OCI-LY1 (cell line): ENCODE results near the gene RAB1A.

Source experiments
- H2AFZ ChIP-seq: fragments of 200-600 bp; sonication (generic), shearing (Covaris generic); 2 replicates; pipeline ENCODE4 v1.6.0; 2014; ENCODE audit warnings: antibody characterized with exemption, mild to moderate bottlenecking, low read length
- H3F3A ChIP-seq: fragments of 200-600 bp; sonication (generic), shearing (Covaris generic); 2 replicates; pipeline ENCODE4 v1.6.0; 2014; ENCODE audit warnings: mild to moderate bottlenecking, antibody characterized with exemption, low read length, moderate library complexity; ENCODE audit not compliant: insufficient read depth
- H3K27ac ChIP-seq: fragments of 200-600 bp; sonication (generic); 2 replicates; pipeline ENCODE4 v1.5.1; 2014; ENCODE audit warnings: low read length, mixed run types, mild to moderate bottlenecking, low read depth; ENCODE audit not compliant: poor library complexity, severe bottlenecking
- H3K27me3 ChIP-seq: fragments of 200-600 bp; sonication (generic); 2 replicates; pipeline ENCODE4 v1.6.0; 2014; ENCODE audit warnings: antibody characterized with exemption, mild to moderate bottlenecking, low read length, moderate library complexity; ENCODE audit not compliant: insufficient read depth
- H3K36me3 ChIP-seq: fragments of 200-600 bp; sonication (generic); 2 replicates; pipeline ENCODE4 v1.6.1; 2014; ENCODE audit warnings: mild to moderate bottlenecking, antibody characterized with exemption, low read length, moderate library complexity, mixed read lengths; ENCODE audit not compliant: insufficient read depth
- H3K4me1 ChIP-seq: fragments of 200-600 bp; sonication (generic); 2 replicates; pipeline ENCODE4 v1.5.1; 2014; ENCODE audit warnings: mild to moderate bottlenecking, low read length, moderate library complexity; ENCODE audit not compliant: insufficient read depth, severe bottlenecking
- H3K4me2 ChIP-seq: fragments of 200-600 bp; sonication (generic), shearing (Covaris generic); 2 replicates; pipeline ENCODE4 v1.6.1; 2014; ENCODE audit warnings: low read length
- H3K4me3 ChIP-seq: fragments of 200-600 bp; sonication (generic); 2 replicates; pipeline ENCODE4 v1.5.1; 2014; ENCODE audit warnings: low read length, low read depth, mild to moderate bottlenecking, mixed read lengths; ENCODE audit not compliant: poor library complexity, severe bottlenecking
- H3K79me2 ChIP-seq: fragments of 200-600 bp; shearing (Covaris generic); 2 replicates; pipeline ENCODE4 v1.6.1; 2016; ENCODE audit warnings: mixed run types, low read length, mixed read lengths; ENCODE audit not compliant: insufficient read depth
- H3K9ac ChIP-seq: fragments of 200-600 bp; sonication (generic), shearing (Covaris generic); 2 replicates; pipeline ENCODE4 v1.6.1; 2014; ENCODE audit warnings: mild to moderate bottlenecking, low read length, mixed read lengths
- H3K9me2 ChIP-seq: fragments of 200-600 bp; sonication (generic), shearing (Covaris generic); 2 replicates; pipeline ENCODE4 v1.6.1; 2014; ENCODE audit warnings: low read depth, mild to moderate bottlenecking, low read length, mixed read lengths
- H3K9me3 ChIP-seq: fragments of 200-600 bp; shearing (Covaris generic); 2 replicates; pipeline ENCODE4 v1.6.1; 2014; ENCODE audit warnings: low read length, mixed read lengths
- H4K20me1 ChIP-seq: fragments of 200-600 bp; sonication (generic), shearing (Covaris generic); 2 replicates; pipeline ENCODE4 v1.6.0; 2016; ENCODE audit warnings: mild to moderate bottlenecking, low read length; ENCODE audit not compliant: insufficient read depth
- EZH2 ChIP-seq: fragments of 200-600 bp; sonication (generic), shearing (Covaris generic); IDR thresholded peaks from 2 replicates; pipeline ENCODE4 v1.8.0; 2017; ENCODE audit warnings: borderline replicate concordance, mixed run types, mild to moderate bottlenecking, antibody characterized with exemption, low read length, moderate library complexity, mixed read lengths
- TF ChIP-seq, protein P1 (sequence below): fragments of 200-600 bp; sonication (generic), shearing (Covaris generic); IDR thresholded peaks from 2 replicates; pipeline ENCODE4 v1.5.1; 2017; ENCODE audit warnings: mild to moderate bottlenecking, antibody characterized with exemption, low read length, moderate library complexity, mixed read lengths

RAB1A gene

DNA sequence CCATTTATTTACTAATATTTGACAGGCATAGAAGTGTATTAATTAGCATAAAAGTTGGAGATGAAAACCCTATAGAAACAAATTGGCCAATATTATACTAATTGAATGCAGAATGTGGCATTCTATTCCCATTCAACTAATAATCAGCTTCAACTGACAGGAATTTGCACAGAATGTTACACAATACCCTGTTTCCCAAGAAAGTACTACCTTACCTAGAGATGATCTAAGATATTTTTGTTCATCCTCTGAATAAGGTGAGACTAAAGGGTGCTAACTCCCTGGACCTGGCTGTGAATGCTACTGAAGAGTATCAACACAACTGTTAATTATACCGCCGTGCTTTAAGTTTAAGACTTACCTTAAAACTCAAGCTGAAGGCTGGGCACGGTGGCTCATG, 44.8 kb downstream of the RAB1A start:
- no peak for TF ChIP-seq EZH2
- TF ChIP-seq, protein P1, sequence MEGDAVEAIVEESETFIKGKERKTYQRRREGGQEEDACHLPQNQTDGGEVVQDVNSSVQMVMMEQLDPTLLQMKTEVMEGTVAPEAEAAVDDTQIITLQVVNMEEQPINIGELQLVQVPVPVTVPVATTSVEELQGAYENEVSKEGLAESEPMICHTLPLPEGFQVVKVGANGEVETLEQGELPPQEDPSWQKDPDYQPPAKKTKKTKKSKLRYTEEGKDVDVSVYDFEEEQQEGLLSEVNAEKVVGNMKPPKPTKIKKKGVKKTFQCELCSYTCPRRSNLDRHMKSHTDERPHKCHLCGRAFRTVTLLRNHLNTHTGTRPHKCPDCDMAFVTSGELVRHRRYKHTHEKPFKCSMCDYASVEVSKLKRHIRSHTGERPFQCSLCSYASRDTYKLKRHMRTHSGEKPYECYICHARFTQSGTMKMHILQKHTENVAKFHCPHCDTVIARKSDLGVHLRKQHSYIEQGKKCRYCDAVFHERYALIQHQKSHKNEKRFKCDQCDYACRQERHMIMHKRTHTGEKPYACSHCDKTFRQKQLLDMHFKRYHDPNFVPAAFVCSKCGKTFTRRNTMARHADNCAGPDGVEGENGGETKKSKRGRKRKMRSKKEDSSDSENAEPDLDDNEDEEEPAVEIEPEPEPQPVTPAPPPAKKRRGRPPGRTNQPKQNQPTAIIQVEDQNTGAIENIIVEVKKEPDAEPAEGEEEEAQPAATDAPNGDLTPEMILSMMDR, result no peak
- Histone ChIP-seq H3K36me3 (peaks cover 90% of the 10 kb centered on the region), H3K4me1 (no peaks in the 10 kb centered on the region), H3K27me3 (no peaks in the 10 kb centered on the region), H3F3A (no peaks in the 10 kb centered on the region), H3K79me2 (no peaks in the 10 kb centered on the region), H3K9me3 (no peaks in the 10 kb centered on the region), H3K4me3 (no peak overlapping the region), H3K9ac (no peak overlapping the region), H3K4me2 (no peak overlapping the region), H3K27ac (no peak overlapping the region), H4K20me1 (no peaks in the 10 kb centered on the region), H3K9me2 (no peaks in the 10 kb centered on the region), H2AFZ (no peak overlapping the region)

DNA sequence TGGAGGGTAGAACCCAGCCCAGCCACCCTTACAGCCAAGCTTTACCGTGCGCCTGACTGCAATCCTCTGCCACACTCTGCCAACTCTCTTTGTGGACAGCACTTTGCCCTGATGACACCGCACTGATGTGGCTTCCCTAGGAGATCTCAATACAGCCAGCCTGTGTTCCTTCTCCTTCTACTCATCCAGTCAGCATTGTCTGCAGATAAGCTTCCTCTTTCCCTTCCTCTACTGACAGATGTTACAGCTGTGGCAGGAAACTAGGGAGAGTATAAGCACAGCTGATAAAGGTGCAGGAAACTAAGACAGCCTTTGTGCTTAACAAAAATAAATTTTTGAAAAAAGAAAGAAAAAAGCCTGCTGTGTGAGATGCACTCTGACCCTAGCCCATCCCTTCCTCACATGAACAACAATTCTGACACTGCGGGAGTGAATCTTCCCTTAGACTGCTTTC, 48.6 kb downstream of the RAB1A start:
- Histone ChIP-seq H3K9me2 (no peaks in the 10 kb centered on the region), H3K4me2 (no peak overlapping the region), H3K27me3 (no peaks in the 10 kb centered on the region), H3K9me3 (no peaks in the 10 kb centered on the region), H3K4me3 (no peak overlapping the region), H3K36me3 (peaks cover 72% of the 10 kb centered on the region), H4K20me1 (no peaks in the 10 kb centered on the region), H3K9ac (no peak overlapping the region), H3F3A (no peaks in the 10 kb centered on the region), H3K4me1 (peaks cover 14% of the 10 kb centered on the region), H2AFZ (no peak overlapping the region), H3K27ac (no peak overlapping the region), H3K79me2 (no peaks in the 10 kb centered on the region)
- TF ChIP-seq EZH2, result no peak
- TF ChIP-seq, protein P1, result no peak

DNA sequence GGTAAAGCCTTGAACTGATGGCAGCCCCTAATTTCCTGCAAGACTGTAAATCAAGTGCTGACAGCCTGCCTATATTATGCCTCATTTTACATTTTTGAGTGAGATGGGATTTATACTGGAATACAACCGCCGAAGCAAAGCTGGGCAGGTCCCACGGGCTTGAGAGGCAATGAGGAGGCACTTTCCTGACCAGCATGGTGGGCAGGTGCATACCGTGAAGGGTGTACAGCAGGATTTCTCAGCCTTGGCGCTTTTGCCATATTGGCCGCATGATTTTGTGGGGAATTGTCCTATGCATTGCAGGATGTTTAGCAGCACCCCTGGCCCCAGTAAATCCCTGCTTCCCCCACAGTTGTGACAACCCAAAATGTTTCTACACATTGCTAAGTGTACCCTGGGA, 50.9 kb downstream of the RAB1A start:
- no peaks in the 10 kb centered on the region for H3K9me3 ChIP-seq
- H3K4me1 ChIP-seq, result peaks cover 14% of the 10 kb centered on the region
- no peak overlapping the region for H2AFZ ChIP-seq
- H4K20me1 ChIP-seq, result no peaks in the 10 kb centered on the region
- H3K79me2 ChIP-seq, result no peaks in the 10 kb centered on the region
- H3K27me3 ChIP-seq, result no peaks in the 10 kb centered on the region
- no peaks in the 10 kb centered on the region for H3K9me2 ChIP-seq
- H3K36me3 ChIP-seq, result peaks cover 55% of the 10 kb centered on the region
- TF ChIP-seq, protein P1, result no peak
- no peak for TF ChIP-seq EZH2
- H3F3A ChIP-seq, result no peaks in the 10 kb centered on the region
- H3K4me2 ChIP-seq, result no peak overlapping the region
- no peak overlapping the region for H3K27ac ChIP-seq
- no peak overlapping the region for H3K4me3 ChIP-seq
- H3K9ac ChIP-seq, result no peak overlapping the region
